H9 (cell line): ENCODE results near the gene APOBEC4. TPM values are rescaled to one million over a fixed set of nuclear protein-coding genes. Genes with fewer than 3 reads are reported as not detected.

Source experiments
- DNase-seq: peaks from one replicate; pipeline ENCODE4 v3.0.0-alpha.2; 2017
- H2AFZ ChIP-seq: one replicate; pipeline ENCODE4 v1.6.1; 2013; ENCODE audit warnings: mild to moderate bottlenecking, low read length, control low read depth, moderate library complexity
- H2AK5ac ChIP-seq: 2 replicates; pipeline ENCODE4 v1.6.1; 2013; ENCODE audit warnings: low read length, control low read depth, mixed read lengths; ENCODE audit not compliant: insufficient read length
- H2BK120ac ChIP-seq: one replicate; pipeline ENCODE4 v1.6.1; 2013; ENCODE audit warnings: low read depth, mild to moderate bottlenecking, low read length, control low read depth, inconsistent platforms; ENCODE audit not compliant: poor library complexity, severe bottlenecking
- H2BK12ac ChIP-seq: 2 replicates; pipeline ENCODE4 v1.6.1; 2013; ENCODE audit warnings: low read length, control low read depth, mixed read lengths, low read depth; ENCODE audit not compliant: insufficient read length
- H2BK15ac ChIP-seq: 2 replicates; pipeline ENCODE4 v1.6.1; 2013; ENCODE audit warnings: low read depth, low read length, control low read depth
- H2BK20ac ChIP-seq: one replicate; pipeline ENCODE4 v1.6.1; 2013; ENCODE audit warnings: low read depth, mild to moderate bottlenecking, low read length, control low read depth, inconsistent platforms; ENCODE audit not compliant: poor library complexity, severe bottlenecking
- H2BK5ac ChIP-seq: 2 replicates; pipeline ENCODE4 v1.6.1; 2013; ENCODE audit warnings: low read length, control low read depth, mixed read lengths; ENCODE audit not compliant: insufficient read length
- H3K14ac ChIP-seq: 2 replicates; pipeline ENCODE4 v1.6.1; 2013; ENCODE audit warnings: low read length, control low read depth; ENCODE audit not compliant: insufficient read depth
- H3K18ac ChIP-seq: 2 replicates; pipeline ENCODE4 v1.6.1; 2013; ENCODE audit warnings: low read depth, mild to moderate bottlenecking, mixed read lengths, low read length, control low read depth; ENCODE audit not compliant: insufficient read length
- H3K23ac ChIP-seq: 2 replicates; pipeline ENCODE4 v1.6.1; 2013; ENCODE audit warnings: low read length, control low read depth, mixed read lengths, low read depth; ENCODE audit not compliant: insufficient read length
- H3K23me2 ChIP-seq: 2 replicates; pipeline ENCODE4 v1.6.1; 2013; ENCODE audit warnings: low read depth, mild to moderate bottlenecking, mixed read lengths, low read length, control low read depth; ENCODE audit not compliant: insufficient read length, poor library complexity, severe bottlenecking
- H3K27ac ChIP-seq: 2 replicates; pipeline ENCODE4 v1.5.1; 2013; ENCODE audit warnings: low read length, control low read depth, mixed read lengths, low read depth; ENCODE audit not compliant: insufficient read length
- H3K27me3 ChIP-seq: 2 replicates; pipeline ENCODE4 v1.6.1; 2013; ENCODE audit warnings: low read length, control low read depth, inconsistent platforms; ENCODE audit not compliant: insufficient read depth
- H3K4ac ChIP-seq: 2 replicates; pipeline ENCODE4 v1.6.1; 2013; ENCODE audit warnings: low read depth, mild to moderate bottlenecking, control low read depth, inconsistent platforms, low read length, moderate library complexity
- H3K4me1 ChIP-seq: 2 replicates; pipeline ENCODE4 v1.6.1; 2013; ENCODE audit warnings: low read length, control low read depth, inconsistent platforms; ENCODE audit not compliant: insufficient read depth
- H3K4me2 ChIP-seq: 2 replicates; pipeline ENCODE4 v1.6.1; 2013; ENCODE audit warnings: low read length, control low read depth, mixed read lengths; ENCODE audit not compliant: insufficient read length, insufficient read depth
- H3K56ac ChIP-seq: 2 replicates; pipeline ENCODE4 v1.6.1; 2013; ENCODE audit warnings: low read depth, mild to moderate bottlenecking, mixed read lengths, low read length, control low read depth; ENCODE audit not compliant: insufficient read length
- H3K79me1 ChIP-seq: 2 replicates; pipeline ENCODE4 v1.6.1; 2013; ENCODE audit warnings: low read depth, mild to moderate bottlenecking, moderate library complexity, low read length, control low read depth, inconsistent platforms; ENCODE audit not compliant: insufficient read depth, poor library complexity, severe bottlenecking
- H3K79me2 ChIP-seq: 2 replicates; pipeline ENCODE4 v1.6.1; 2013; ENCODE audit warnings: low read length, control low read depth, inconsistent platforms; ENCODE audit not compliant: insufficient read depth
- H3K9ac ChIP-seq: 2 replicates; pipeline ENCODE4 v1.6.1; 2013; ENCODE audit warnings: low read length, control low read depth, mixed read lengths; ENCODE audit not compliant: insufficient read length; ENCODE audit errors: extremely low read depth
- H3K9me3 ChIP-seq: one replicate; pipeline ENCODE4 v1.6.1; 2013; ENCODE audit warnings: low read depth, low read length, inconsistent platforms; ENCODE audit not compliant: control insufficient read depth
- H3T11ph ChIP-seq: one replicate; pipeline ENCODE4 v1.6.1; 2013; ENCODE audit warnings: mild to moderate bottlenecking, low read length, control low read depth, inconsistent platforms
- H4K20me1 ChIP-seq: one replicate; pipeline ENCODE4 v1.6.1; 2013; ENCODE audit not compliant: control insufficient read depth, insufficient read length, insufficient read depth
- H4K5ac ChIP-seq: 2 replicates; pipeline ENCODE4 v1.6.1; 2013; ENCODE audit warnings: low read depth, mild to moderate bottlenecking, mixed read lengths, low read length, control low read depth; ENCODE audit not compliant: insufficient read length
- H4K8ac ChIP-seq: replicated peaks from 2 replicates; pipeline ENCODE4 v1.6.1; 2013; ENCODE audit warnings: low read length, control low read depth, mixed read lengths, low read depth; ENCODE audit not compliant: insufficient read length
- H4K91ac ChIP-seq: 2 replicates; pipeline ENCODE4 v1.6.1; 2013; ENCODE audit warnings: low read depth, mild to moderate bottlenecking, moderate library complexity, mixed read lengths, low read length, control low read depth; ENCODE audit not compliant: insufficient read length
- H3K27ac Mint-ChIP-seq, 3 experiments: 2 replicates in 2 of 3; 3 replicates in 1 of 3; pipeline ENCODE4 v1.8.0; 2020 to 2021; ENCODE audit warnings: mixed read lengths in 3 of 3, mild to moderate bottlenecking in 1 of 3, moderate library complexity in 1 of 3
- H3K27me3 Mint-ChIP-seq: 2 replicates; pipeline ENCODE4 v1.8.0; 2021; ENCODE audit warnings: low read depth, mild to moderate bottlenecking, moderate library complexity, mixed read lengths
- H3K36me3 Mint-ChIP-seq, 3 experiments: 2 replicates in 2 of 3; 3 replicates in 1 of 3; pipeline ENCODE4 v1.8.0; 2020 to 2021; ENCODE audit warnings: low read depth in 3 of 3, mixed read lengths in 3 of 3; ENCODE audit not compliant: insufficient read depth in 1 of 3
- H3K4me1 Mint-ChIP-seq, 2 experiments: 2 replicates each; pipeline ENCODE4 v1.8.0; 2020; ENCODE audit warnings: mixed read lengths in 2 of 2
- H3K4me3 Mint-ChIP-seq, 2 experiments: 2 replicates in 1 of 2; 3 replicates in 1 of 2; pipeline ENCODE4 v1.8.0; 2020 to 2021; ENCODE audit warnings: mild to moderate bottlenecking in 2 of 2, mixed read lengths in 2 of 2, moderate library complexity in 1 of 2
- H3K9me3 Mint-ChIP-seq, 2 experiments: 2 replicates in 1 of 2; 3 replicates in 1 of 2; pipeline ENCODE4 v1.8.0; 2020; ENCODE audit warnings: mild to moderate bottlenecking in 2 of 2, mixed read lengths in 2 of 2, moderate library complexity in 1 of 2
- CTCF ChIP-seq: fragments of 200-600 bp; sonication (generic); conservative IDR thresholded peaks from 3 replicates; pipeline ENCODE4 v1.8.0; 2021; ENCODE audit warnings: antibody characterized with exemption, mild to moderate bottlenecking
- total RNA-seq: library from RNA; stranded (reverse); gene quantifications from 2 replicates; pipeline ENCODE4 v1.2.1, GENCODE V29; 2021

The APOBEC4 gene
- total RNA-seq, 1 experiment from 2014 or later: not detected

- Histone ChIP-seq H2BK120ac (no peak overlapping the region), H3K9me3 (no peaks in the 10 kb centered on the region), H2BK15ac (no peak overlapping the region), H4K91ac (no peak overlapping the region), H2BK5ac (no peak overlapping the region), H3K9ac (no peak overlapping the region), H3K79me2 (no peaks in the 10 kb centered on the region), H2BK12ac (no peak overlapping the region), H3K18ac (no peak overlapping the region), H3K4me1 (no peaks in the 10 kb centered on the region), H4K5ac (no peak overlapping the region), H2BK20ac (no peak overlapping the region), H3K4me2 (no peak overlapping the region), H3K79me1 (no peaks in the 10 kb centered on the region), H4K8ac (no peak overlapping the region), H3K27me3 (no peaks in the 10 kb centered on the region), H3K23ac (no peak overlapping the region), H2AFZ (no peak overlapping the region), H3T11ph (no peak overlapping the region), H3K23me2 (no peaks in the 10 kb centered on the region), H3K27ac (no peak overlapping the region), H3K14ac (no peak overlapping the region), H4K20me1 (no peaks in the 10 kb centered on the region), H2AK5ac (no peak overlapping the region), H3K56ac (no peak overlapping the region), H3K4ac (no peak overlapping the region)
- Mint-ChIP-seq H3K9me3 (no peaks in the 10 kb centered on the region), H3K27ac (no peak overlapping the region), H3K36me3 (no peaks in the 10 kb centered on the region), H3K27me3 (no peaks in the 10 kb centered on the region), H3K4me3 (no peak overlapping the region), H3K4me1 (no peaks in the 10 kb centered on the region)
- no peak for TF ChIP-seq CTCF
- no peak for DNase-seq
Measured at GRCh38 chr1:183693521-183693920, 40.4 kb upstream of the APOBEC4 start.
